HepG2 (cell line): ENCODE data around the gene EIF4G1. TPM values are rescaled to one million over a fixed set of nuclear protein-coding genes. Genes with fewer than 3 reads are reported as not detected.

ENCODE experiments used
- CAMTA2 ChIP-seq: sonication (generic); formaldehyde crosslinking; IDR thresholded peaks from 2 replicates; pipeline ENCODE4 v1.4.0; 2020; ENCODE audit warnings: mild to moderate bottlenecking, missing genetic modification reagents, borderline replicate concordance
- HDAC1 ChIP-seq: sonication (generic); formaldehyde crosslinking; IDR thresholded peaks from 2 replicates; pipeline ENCODE4 v1.5.1; 2020; ENCODE audit warnings: mild to moderate bottlenecking, missing genetic modification reagents
- HMGA1 ChIP-seq: sonication (generic); formaldehyde crosslinking; conservative IDR thresholded peaks from 2 replicates; pipeline ENCODE4 v1.4.0; 2020; ENCODE audit warnings: missing genetic modification reagents
- HNF1A ChIP-seq, 2 experiments: sonication (generic) in 1 of 2; formaldehyde crosslinking in 1 of 2; IDR thresholded peaks; 2 replicates each; pipeline versions ENCODE4 v1.4.0 to v1.6.1; 2016 to 2020; ENCODE audit warnings: borderline replicate concordance in 1 of 2, low read depth in 1 of 2, mild to moderate bottlenecking in 1 of 2, missing genetic modification reagents in 1 of 2
- HOXA5 ChIP-seq: sonication (generic); formaldehyde crosslinking; IDR thresholded peaks from 2 replicates; pipeline ENCODE4 v1.4.0; 2020; ENCODE audit warnings: missing genetic modification reagents
- HOXD1 ChIP-seq: sonication (generic); formaldehyde crosslinking; IDR thresholded peaks from 2 replicates; pipeline ENCODE4 v1.5.0; 2020; ENCODE audit warnings: missing genetic modification reagents
- KLF15 ChIP-seq: sonication (generic); formaldehyde crosslinking; IDR thresholded peaks from 2 replicates; pipeline ENCODE4 v1.8.1; 2023; ENCODE audit warnings: borderline replicate concordance, mild to moderate bottlenecking, inconsistent platforms, missing genetic modification reagents, mixed read lengths
- NFKB2 ChIP-seq: sonication (generic); formaldehyde crosslinking; IDR thresholded peaks from 2 replicates; pipeline ENCODE4 v1.4.0; 2020; ENCODE audit warnings: missing genetic modification reagents, borderline replicate concordance
- NR2F6 ChIP-seq, 2 experiments: IDR thresholded peaks; 2 replicates each; pipeline ENCODE4 v1.6.1; 2016; ENCODE audit warnings: antibody characterized with exemption in 1 of 2, mild to moderate bottlenecking in 1 of 2
- POLR2G ChIP-seq: fragments of 200-400 bp; formaldehyde crosslinking; IDR thresholded peaks from 2 replicates; pipeline ENCODE4 v1.6.1; 2018; ENCODE audit warnings: mild to moderate bottlenecking, low read depth, low read length, moderate library complexity
- RFXANK ChIP-seq: IDR thresholded peaks from 2 replicates; pipeline ENCODE4 v1.6.1; 2016
- SALL1 ChIP-seq: sonication (generic); formaldehyde crosslinking; IDR thresholded peaks from 2 replicates; pipeline ENCODE4 v1.8.0; 2022; ENCODE audit warnings: mild to moderate bottlenecking, missing genetic modification reagents
- SOX13 ChIP-seq, 3 experiments: fragments of 450-650 bp in 1 of 3; sonication (generic) in 1 of 3; formaldehyde crosslinking in 1 of 3; IDR thresholded peaks in 2 of 3; conservative IDR thresholded peaks in 1 of 3; 2 replicates each; pipeline versions ENCODE4 v1.5.0 to v1.6.1; 2016 to 2020; ENCODE audit warnings: antibody characterized with exemption in 1 of 3, mild to moderate bottlenecking in 1 of 3, missing compliant biosample characterization in 1 of 3, missing genetic modification reagents in 1 of 3, moderate library complexity in 1 of 3
- SRY ChIP-seq: sonication (generic); formaldehyde crosslinking; IDR thresholded peaks from 2 replicates; pipeline ENCODE4 v1.8.0; 2022; ENCODE audit warnings: mild to moderate bottlenecking, missing genetic modification reagents
- YY1 ChIP-seq: IDR thresholded peaks from 2 replicates; pipeline ENCODE4 v1.6.1; 2011; ENCODE audit warnings: low read length, low read depth, moderate library complexity, mild to moderate bottlenecking; ENCODE audit not compliant: insufficient read depth, insufficient replicate concordance
- ZHX1 ChIP-seq: sonication (generic); formaldehyde crosslinking; IDR thresholded peaks from 2 replicates; pipeline ENCODE4 v1.8.1; 2022; ENCODE audit warnings: low read depth, mild to moderate bottlenecking, missing genetic modification reagents
- ZKSCAN8 ChIP-seq: IDR thresholded peaks from 2 replicates; pipeline ENCODE4 v1.6.1; 2016; ENCODE audit warnings: borderline replicate concordance, missing genetic modification reagents, missing compliant biosample characterization
- ZNF362 ChIP-seq: sonication (generic); formaldehyde crosslinking; IDR thresholded peaks from 2 replicates; pipeline ENCODE4 v1.4.0; 2020; ENCODE audit warnings: missing genetic modification reagents, mild to moderate bottlenecking, borderline replicate concordance
- ZNF441 ChIP-seq: sonication (generic); formaldehyde crosslinking; IDR thresholded peaks from 2 replicates; pipeline ENCODE4 v1.7.0; 2021; ENCODE audit warnings: missing genetic modification reagents, borderline replicate concordance
- polyA plus RNA-seq, 8 experiments: library from polyadenylated mRNA; depleted of rRNA in 3 of 8; stranded (reverse) in 7 of 8; unstranded in 1 of 8; fragments of >200 nt; fragmentation: Illumina TruSeq in 4 of 8; extraction: Trizol in 4 of 8; gene quantifications; 2 replicates each; pipeline versions ENCODE4 v1.2.1 to v1.2.3, GENCODE V29; 2011 to 2016; ENCODE audit warnings: low read depth in 4 of 8, missing spikeins in 1 of 8, mixed read lengths in 1 of 8; ENCODE audit not compliant: insufficient read depth in 1 of 8
- total RNA-seq, 5 experiments: library from RNA; depleted of rRNA; stranded (reverse); fragments of >200 nt; fragmentation: Illumina TruSeq; extraction: Trizol; gene quantifications; 2 replicates each; pipeline ENCODE4 v1.2.3, GENCODE V29; 2016; ENCODE audit warnings: low read depth in 1 of 5

EIF4G1 gene
- total and polyA plus RNA-seq, 2 of the 13 experiments (the other 11 are each of a cell fraction or from before 2014, with no cell fraction given) = 208 to 213 TPM

GRCh38 chr3:184377882-184378445 lies 63.6 kb downstream of the EIF4G1 start, which contains the start of gene THPO (continued):
- TF ChIP-seq HOXD1 (CRISPR knock-in tag) (0 out of 2 replicates have a peak, but pooled peaks have one; percentile 19), YY1 (peak; percentile 17), HDAC1 (peak; percentile 90), SRY (CRISPR knock-in tag) (peak; percentile 66; the same call in 1 of the 2 replicates), RFXANK (CRISPR knock-in tag) (0 out of 2 replicates have a peak, but pooled peaks have one; percentile 18), KLF15 (peak; percentile 51; the same call in 1 of the 2 replicates), ZNF441 (no peak), SALL1 (CRISPR knock-in tag) (peak; percentile 85), HMGA1 (CRISPR knock-in tag) (no peak), HOXA5 (CRISPR knock-in tag) (peak; percentile 76), HNF1A (IDR thresholded peaks at IDR 0.05; ENCODE audit: low read depth) (0 out of 2 replicates have a peak, but pooled peaks have one; percentile 28), HNF1A (CRISPR knock-in tag; IDR thresholded peaks at IDR 0.05; ENCODE audit: borderline replicate concordance) (no peak), CAMTA2 (CRISPR knock-in tag) (no peak), POLR2G (peak; percentile 86), NFKB2 (peak; percentile 68; the same call in 1 of the 2 replicates), ZKSCAN8 (CRISPR knock-in tag) (peak; percentile 61; the same call in 1 of the 2 replicates), ZHX1 (0 out of 2 replicates have a peak, but pooled peaks have one; percentile 18), NR2F6 (IDR thresholded peaks at IDR 0.05) (peak; percentile 61), NR2F6 (CRISPR knock-in tag; IDR thresholded peaks at IDR 0.05) (peak; percentile 58), SOX13 (IDR thresholded peaks at IDR 0.05) (no peak), SOX13 (CRISPR knock-in tag; conservative IDR thresholded peaks at IDR 0.05 in 1 of 2, IDR thresholded peaks at IDR 0.05 in 1 of 2) (peak in 1 of 2 experiments; percentile 9; a peak in 1 of 4 replicates), ZNF362 (CRISPR knock-in tag) (0 out of 2 replicates have a peak, but pooled peaks have one; percentile 17)
